WERI-Rb-1 (cell line): Measurements from ENCODE around the gene GNAT1.

Experiments
- DNase-seq: peaks from one replicate; pipeline ENCODE4 v3.0.0-alpha.2; 2020
- H3K27ac ChIP-seq: fragments of 250-450 bp; sonication (Bioruptor Pico); 2 replicates; pipeline ENCODE4 v1.5.1; 2020; ENCODE audit warnings: mild to moderate bottlenecking, moderate library complexity
- H3K27me3 ChIP-seq: fragments of 250-450 bp; sonication (Bioruptor Pico); 2 replicates; pipeline ENCODE4 v1.5.1; 2021; ENCODE audit warnings: mild to moderate bottlenecking, low read depth, moderate library complexity; ENCODE audit not compliant: insufficient read depth, severe bottlenecking
- H3K36me3 ChIP-seq: fragments of 250-450 bp; sonication (Bioruptor Pico); 2 replicates; pipeline ENCODE4 v1.5.1; 2020; ENCODE audit warnings: mild to moderate bottlenecking, moderate library complexity
- H3K4me3 ChIP-seq: 2 replicates; pipeline ENCODE4 v1.5.1; 2011; ENCODE audit warnings: low read depth, mild to moderate bottlenecking, control low read depth, low read length
- H3K9me3 ChIP-seq: fragments of 250-450 bp; sonication (Bioruptor Pico); 2 replicates; pipeline ENCODE4 v1.5.1; 2021; ENCODE audit warnings: mild to moderate bottlenecking, moderate library complexity; ENCODE audit not compliant: severe bottlenecking
- CTCF ChIP-seq: IDR thresholded peaks from 2 replicates; pipeline ENCODE4 v1.5.1; 2011; ENCODE audit warnings: low read depth, mild to moderate bottlenecking, control low read depth, inconsistent platforms, low read length

Gene GNAT1

GRCh38 chr3:50212502-50212901 lies 21.1 kb downstream of the GNAT1 start:
- peak; percentile 18 for DNase-seq
- Histone ChIP-seq H3K36me3 (peaks cover 27% of the 10 kb centered on the region), H3K27ac (peak overlapping the region; percentile 87), H3K9me3 (no peaks in the 10 kb centered on the region), H3K4me3 (no peak overlapping the region), H3K27me3 (no peaks in the 10 kb centered on the region)
- peak; percentile 58 for TF ChIP-seq CTCF

GRCh38 chr3:50212971-50213370 lies 21.6 kb downstream of the GNAT1 start:
- no peak for TF ChIP-seq CTCF
- Histone ChIP-seq H3K27me3 (no peaks in the 10 kb centered on the region), H3K9me3 (no peaks in the 10 kb centered on the region), H3K36me3 (peaks cover 31% of the 10 kb centered on the region), H3K27ac (peak overlapping the region; percentile 87), H3K4me3 (no peak overlapping the region)
- DNase-seq, result peak; percentile 5

- no peak for TF ChIP-seq CTCF
- no peak overlapping the region for H3K4me3 ChIP-seq
- no peaks in the 10 kb centered on the region for H3K9me3 ChIP-seq
- DNase-seq, result peak; percentile 6
- peaks cover 33% of the 10 kb centered on the region for H3K36me3 ChIP-seq
- H3K27ac ChIP-seq, result peak overlapping the region; percentile 87
- H3K27me3 ChIP-seq, result no peaks in the 10 kb centered on the region
Observed at GRCh38 chr3:50213373-50213772, 22.0 kb downstream of the GNAT1 start.

GRCh38 chr3:50214824-50215223 lies 23.4 kb downstream of the GNAT1 start:
- TF ChIP-seq CTCF, result no peak
- H3K4me3 ChIP-seq, result no peak overlapping the region
- H3K36me3 ChIP-seq, result peaks cover 46% of the 10 kb centered on the region
- no peak for DNase-seq
- no peaks in the 10 kb centered on the region for H3K27me3 ChIP-seq
- H3K27ac ChIP-seq, result no peak overlapping the region
- no peaks in the 10 kb centered on the region for H3K9me3 ChIP-seq

GRCh38 chr3:50215529-50215928 lies 24.1 kb downstream of the GNAT1 start:
- Histone ChIP-seq H3K27ac (peak overlapping the region; percentile 10; the same call in 1 of the 2 replicates), H3K9me3 (no peaks in the 10 kb centered on the region), H3K36me3 (peaks cover 46% of the 10 kb centered on the region), H3K4me3 (no peak overlapping the region), H3K27me3 (no peaks in the 10 kb centered on the region)
- no peak for DNase-seq
- no peak for TF ChIP-seq CTCF

- no peaks in the 10 kb centered on the region for H3K27me3 ChIP-seq
- H3K36me3 ChIP-seq, result peaks cover 46% of the 10 kb centered on the region
- no peak for DNase-seq
- no peaks in the 10 kb centered on the region for H3K9me3 ChIP-seq
- H3K27ac ChIP-seq, result no peak overlapping the region
- H3K4me3 ChIP-seq, result no peak overlapping the region
- no peak for TF ChIP-seq CTCF
Observed at GRCh38 chr3:50217681-50218080, 26.3 kb downstream of the GNAT1 start.
